HG03135 (cell line): ENCODE data around the gene ADAMTS9.
"Not testable (repeated sequence)": the region's sequence is repeated elsewhere in the genome, so short reads cannot be mapped to it uniquely, and the experiment has no call there.

ENCODE experiments used
- ATAC-seq: cut with Tn5 transposase; IDR thresholded peaks from one replicate; pipeline ENCODE4 v1.9.1; 2021; ENCODE audit warnings: mild to moderate bottlenecking, moderate library complexity; ENCODE audit not compliant: unreplicated experiment

Gene ADAMTS9

DNA sequence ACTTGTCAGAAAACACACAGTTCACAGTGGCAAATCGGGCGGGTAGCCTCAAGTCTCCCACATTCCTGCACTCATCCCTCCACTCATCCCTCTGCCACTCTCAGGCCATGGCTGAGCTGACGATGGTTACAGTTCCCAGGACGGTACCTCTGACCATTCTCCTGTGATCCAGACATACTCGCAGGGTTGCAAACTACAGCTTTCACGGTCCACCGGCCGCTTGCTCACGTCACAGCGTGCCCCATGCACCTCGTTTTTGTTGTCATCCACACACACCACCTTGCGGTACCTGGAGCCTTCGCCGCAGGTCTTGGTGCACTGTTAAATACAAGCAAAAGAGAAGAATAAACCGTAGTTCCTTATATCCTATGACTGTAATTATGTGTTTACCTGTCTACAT, 137.1 kb downstream of the ADAMTS9 start:
- no peak for ATAC-seq

DNA sequence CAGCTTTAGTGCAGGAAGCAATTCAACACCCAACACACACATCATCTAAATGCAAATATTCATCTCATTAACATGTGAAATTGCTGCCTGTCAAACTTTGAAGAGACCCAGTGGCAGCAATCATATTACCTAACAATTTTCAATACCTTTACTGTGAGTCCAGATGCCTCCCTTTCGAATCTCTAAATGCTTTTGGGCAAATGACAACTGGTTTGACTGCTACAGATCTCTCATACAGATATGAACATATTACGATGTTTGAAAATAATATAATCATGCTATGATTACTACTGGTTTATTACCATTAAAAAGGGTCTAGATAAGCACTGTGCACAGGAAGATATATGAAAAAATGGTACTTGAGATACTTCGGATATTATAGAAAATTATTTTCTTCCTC, 137.9 kb downstream of the ADAMTS9 start:
- no peak for ATAC-seq

DNA sequence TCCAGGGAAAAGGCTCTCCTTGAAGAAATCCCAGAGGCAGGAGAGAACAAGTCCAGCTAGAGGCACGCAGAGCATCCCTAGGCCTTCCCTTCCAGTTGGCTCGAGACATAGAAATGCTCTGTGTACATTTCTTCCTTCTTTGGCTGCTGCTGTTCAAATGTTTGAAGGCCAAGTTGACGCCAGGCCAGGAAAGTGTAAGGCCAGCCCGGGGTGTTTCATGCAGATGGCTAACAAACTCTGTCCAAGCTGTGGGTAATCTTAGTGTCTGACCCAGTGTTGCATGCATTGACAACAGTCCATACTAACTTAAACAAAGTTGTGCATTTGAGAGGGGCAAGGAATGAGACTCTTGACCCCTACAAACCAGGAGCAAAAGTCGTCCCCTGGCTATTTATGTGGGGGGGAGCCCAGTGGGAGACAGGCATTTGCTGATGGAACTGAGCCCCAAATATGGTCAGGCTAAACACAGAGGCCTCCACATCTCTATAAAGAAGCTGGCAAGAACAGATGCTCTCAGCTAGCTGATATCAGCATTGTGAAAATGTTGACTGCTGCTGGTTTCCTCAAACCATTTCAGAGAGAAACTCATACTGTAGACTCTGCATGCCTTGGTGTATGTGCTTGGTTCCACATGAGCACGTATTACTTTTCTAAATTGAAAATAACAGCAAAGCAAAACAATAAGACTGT, 139.5 kb downstream of the ADAMTS9 start:
- ATAC-seq = no peak

- no peak for ATAC-seq
These were observed 140.9 kb downstream of the ADAMTS9 start for GRCh38 chr3:64546856-64547255.

- not testable (repeated sequence) for ATAC-seq
These were observed 142.6 kb downstream of the ADAMTS9 start for GRCh38 chr3:64545239-64545638.

GRCh38 chr3:64541803-64542202, 146.0 kb downstream of the ADAMTS9 start:
- no peak for ATAC-seq

GRCh38 chr3:64539451-64540196, 148.2 kb downstream of the ADAMTS9 start:
- ATAC-seq = no peak

- no peak for ATAC-seq
These were observed 151.6 kb downstream of the ADAMTS9 start for GRCh38 chr3:64536166-64536565.

- peak; percentile 92 for ATAC-seq
These were observed 154.0 kb downstream of the ADAMTS9 start for GRCh38 chr3:64533617-64534317.

- ATAC-seq = no peak
These were observed 157.3 kb downstream of the ADAMTS9 start for GRCh38 chr3:64530434-64531049.

- ATAC-seq = no peak
These were observed 164.5 kb downstream of the ADAMTS9 start for GRCh38 chr3:64523324-64523723.

DNA sequence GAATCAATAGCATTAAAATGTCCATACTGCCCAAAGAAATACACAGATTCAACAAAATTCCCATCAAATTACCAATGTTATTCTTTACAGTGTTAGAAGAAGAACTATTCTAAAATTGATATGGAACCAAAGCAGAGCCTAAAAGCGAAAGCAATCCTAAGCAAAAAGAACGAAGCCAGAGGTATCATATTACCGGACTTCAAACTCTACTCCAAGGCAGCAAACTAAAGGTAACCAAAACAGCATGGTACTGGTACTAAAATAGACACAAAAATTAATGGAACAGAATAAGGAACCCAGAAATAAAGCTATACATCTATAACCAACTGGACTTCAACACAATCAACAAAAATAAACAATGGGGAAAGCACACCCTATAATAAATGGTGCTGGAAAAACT, 167.5 kb downstream of the ADAMTS9 start:
- no peak for ATAC-seq

- no peak for ATAC-seq
These were observed 168.8 kb downstream of the ADAMTS9 start for GRCh38 chr3:64518950-64519349.

GRCh38 chr3:64518496-64518895, 169.3 kb downstream of the ADAMTS9 start:
- no peak for ATAC-seq

DNA sequence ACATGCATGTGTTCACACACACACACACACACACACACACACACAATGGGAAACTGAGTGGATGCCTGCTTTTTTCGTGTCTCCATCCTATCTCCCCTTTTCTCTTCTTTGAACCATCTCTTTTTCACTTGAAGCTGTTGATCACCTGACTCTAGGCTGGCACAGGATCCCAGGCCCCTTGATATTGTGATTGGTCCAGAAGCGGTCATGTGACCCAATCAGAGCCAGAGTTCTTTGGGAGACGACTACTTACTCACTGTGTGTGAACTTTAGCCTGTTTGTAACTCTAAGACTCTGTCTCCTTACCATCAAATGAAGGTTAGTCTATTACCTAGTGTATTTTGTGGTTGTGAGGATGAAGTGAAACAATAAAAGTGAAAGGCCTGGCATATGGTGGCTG, 172.9 kb downstream of the ADAMTS9 start:
- ATAC-seq = no peak

DNA sequence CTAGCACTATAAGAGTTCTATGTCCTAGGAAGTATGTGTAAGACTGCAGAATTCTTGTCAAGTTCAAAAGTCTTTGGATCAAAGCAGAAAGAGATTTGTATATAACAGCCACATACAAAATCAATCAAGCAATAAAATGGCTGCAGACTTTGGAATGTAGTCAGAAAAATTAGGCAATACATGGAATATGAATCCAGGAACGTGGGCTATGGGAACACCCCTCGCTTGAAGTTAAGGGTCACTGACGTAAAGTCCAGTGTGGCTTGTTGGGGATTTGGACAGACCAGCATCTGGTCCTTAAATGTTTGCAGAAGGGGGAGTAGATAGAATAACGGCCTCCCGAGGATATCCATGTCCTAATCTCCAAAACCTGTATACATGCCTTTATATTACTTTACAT, 178.6 kb downstream of the ADAMTS9 start:
- no peak for ATAC-seq

DNA sequence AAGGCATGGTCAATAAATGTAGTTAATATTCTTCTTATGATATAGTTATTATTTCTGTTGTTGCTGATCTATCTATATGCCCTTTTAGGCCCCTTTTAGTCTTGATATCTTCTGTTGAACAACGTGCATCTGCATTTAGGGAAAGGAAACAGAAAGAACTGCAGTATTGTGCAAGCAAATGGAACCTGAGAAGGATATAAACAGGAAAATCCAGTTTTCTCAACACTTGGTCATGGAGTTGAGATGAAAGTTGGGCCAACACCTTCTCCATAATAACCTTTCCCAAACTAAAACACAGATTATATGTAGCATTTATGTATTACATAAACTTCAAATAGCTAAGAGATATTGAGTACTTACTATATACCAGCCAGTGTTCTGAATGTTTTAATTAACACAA, 179.7 kb downstream of the ADAMTS9 start:
- ATAC-seq = no peak

- ATAC-seq = no peak
These were observed 181.5 kb downstream of the ADAMTS9 start for GRCh38 chr3:64506255-64506654.

DNA sequence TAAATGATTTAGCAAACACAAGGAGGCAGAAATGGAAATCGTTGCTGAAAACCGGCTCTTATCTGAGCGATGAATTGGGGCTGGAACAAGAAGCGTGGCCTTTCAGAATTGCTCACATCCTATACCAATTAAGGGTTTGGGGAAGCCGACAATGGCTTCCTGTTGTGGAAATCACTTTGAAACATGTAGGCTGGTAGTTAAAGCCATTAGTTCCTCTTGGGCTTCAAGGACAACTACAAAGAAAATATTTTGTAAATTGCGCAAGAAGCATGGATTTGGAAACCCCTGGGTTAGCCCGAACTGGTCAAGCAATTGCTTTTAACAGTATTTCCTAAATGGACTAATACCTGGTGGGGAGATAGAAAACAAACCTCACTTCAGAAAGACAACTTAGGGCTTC, 182.4 kb downstream of the ADAMTS9 start:
- ATAC-seq = no peak

GRCh38 chr3:64502284-64502683, 185.5 kb downstream of the ADAMTS9 start:
- no peak for ATAC-seq

- no peak for ATAC-seq
These were observed 186.4 kb downstream of the ADAMTS9 start for GRCh38 chr3:64501298-64501906.
